Keratinocyte (primary cell): ENCODE data around the gene ATP5F1D. TPM values are rescaled to one million over a fixed set of nuclear protein-coding genes. Genes with fewer than 3 reads are reported as not detected.
A peak's percentile ranks its signal among the peaks of the same experiment; 100 is the strongest.

Source experiments
- DNase-seq: peaks from one replicate; pipeline ENCODE4 v3.0.0-alpha.2; 2011; ENCODE audit warnings: low read depth, missing footprints, low spot score
- FAIRE-seq: peaks from 2 replicates; lab custom pipeline; 2011; peaks lifted over from hg19 to GRCh38; lab: Jason Lieb, UNC
- H2AFZ ChIP-seq: 2 replicates; pipeline ENCODE4 v1.6.0; 2012; ENCODE audit warnings: low read length, control low read depth, inconsistent platforms; ENCODE audit not compliant: control insufficient read depth
- H3K27ac ChIP-seq: 2 replicates; pipeline ENCODE4 v1.5.1; 2011; ENCODE audit warnings: low read length; ENCODE audit not compliant: control insufficient read depth, insufficient read depth
- H3K27me3 ChIP-seq: 3 replicates; pipeline ENCODE4 v1.6.0; 2011; ENCODE audit warnings: low read length; ENCODE audit not compliant: control insufficient read depth, insufficient read depth; ENCODE audit errors: extremely low read depth
- H3K36me3 ChIP-seq, 2 experiments: 2 replicates in 1 of 2; 3 replicates in 1 of 2; pipeline ENCODE4 v1.5.1; 2011; ENCODE audit warnings: low read length in 2 of 2, mild to moderate bottlenecking in 1 of 2; ENCODE audit not compliant: control insufficient read depth in 2 of 2, insufficient read depth in 2 of 2; ENCODE audit errors: extremely low read depth in 1 of 2
- H3K4me1 ChIP-seq: 3 replicates; pipeline ENCODE4 v1.5.1; 2011; ENCODE audit warnings: low read length; ENCODE audit not compliant: control insufficient read depth, insufficient read depth; ENCODE audit errors: extremely low read depth
- H3K4me2 ChIP-seq: 3 replicates; pipeline ENCODE4 v1.6.0; 2011; ENCODE audit warnings: low read depth, low read length; ENCODE audit not compliant: control insufficient read depth, insufficient read depth; ENCODE audit errors: extremely low read depth
- H3K4me3 ChIP-seq, 3 experiments: fragments of 200-600 bp in 1 of 3; sonication (generic) in 1 of 3; 2 replicates in 2 of 3; 3 replicates in 1 of 3; pipeline ENCODE4 v1.5.1; 2011 to 2016; ENCODE audit warnings: low read length in 3 of 3, mild to moderate bottlenecking in 3 of 3, control low read depth in 2 of 3, inconsistent platforms in 1 of 3, low read depth in 1 of 3, mixed read lengths in 1 of 3, mixed run types in 1 of 3, moderate library complexity in 1 of 3; ENCODE audit not compliant: control insufficient read depth in 2 of 3, insufficient read depth in 2 of 3; ENCODE audit errors: extremely low read depth in 1 of 3
- H3K79me2 ChIP-seq: 2 replicates; pipeline ENCODE4 v1.6.0; 2012; ENCODE audit warnings: low read length; ENCODE audit not compliant: control insufficient read depth, insufficient read depth
- H3K9ac ChIP-seq: 3 replicates; pipeline ENCODE4 v1.6.0; 2011; ENCODE audit warnings: low read length; ENCODE audit not compliant: control insufficient read depth, insufficient read depth; ENCODE audit errors: extremely low read depth
- H3K9me1 ChIP-seq: 3 replicates; pipeline ENCODE4 v1.6.0; 2011; ENCODE audit warnings: low read length; ENCODE audit not compliant: control insufficient read depth, insufficient read depth; ENCODE audit errors: extremely low read depth
- H3K9me3 ChIP-seq: 2 replicates; pipeline ENCODE4 v1.5.1; 2012; ENCODE audit warnings: low read depth, low read length; ENCODE audit not compliant: control insufficient read depth
- H4K20me1 ChIP-seq: 3 replicates; pipeline ENCODE4 v1.6.0; 2011; ENCODE audit warnings: low read length; ENCODE audit not compliant: control insufficient read depth, insufficient read depth; ENCODE audit errors: extremely low read depth
- EZH2 ChIP-seq: IDR thresholded peaks from one replicate; pipeline ENCODE4 v1.6.1; 2012; ENCODE audit warnings: inconsistent platforms, mild to moderate bottlenecking, low read length, moderate library complexity
- dilution Hi-C: fragments of 300-500 bp; cut with MboI; formaldehyde crosslinking; loops from one replicate; pipeline ENCODE4 v1.7.0; 2020; ENCODE audit warnings: low sequenced_read_pairs; ENCODE audit not compliant: extremely low pct_ligation_motif_present
- polyA plus RNA-seq, 5 experiments: library from polyadenylated mRNA; depleted of rRNA in 3 of 5; stranded (reverse) in 3 of 5; stranded (forward) in 1 of 5; unstranded in 1 of 5; fragments of >200 nt; gene quantifications; 1 replicate in 1 of 5; 2 replicates in 3 of 5; 3 replicates in 1 of 5; pipeline versions ENCODE4 v1.2.1 to v1.2.3, GENCODE V29; 2011 to 2012; ENCODE audit warnings: missing spikeins in 2 of 5, low read depth in 1 of 5, low replicate concordance in 1 of 5
- TF ChIP-seq, protein P1 (sequence below), 3 experiments: IDR thresholded peaks in 1 of 3; conservative IDR thresholded peaks in 1 of 3; optimal IDR thresholded peaks in 1 of 3; 2 replicates in 2 of 3; 3 replicates in 1 of 3; pipeline versions ENCODE3 to v1.5.1; 2011; ENCODE audit warnings: low read length in 3 of 3, mild to moderate bottlenecking in 3 of 3, moderate library complexity in 2 of 3, control low read depth in 1 of 3, inconsistent platforms in 1 of 3; ENCODE audit not compliant: insufficient read depth in 2 of 3; ENCODE audit errors: extremely low read depth in 1 of 3

The ATP5F1D gene
- polyA plus RNA-seq, 1 donor (not counting 4 experiments of a cell fraction or from before 2014, with no cell fraction given) = 51.3 TPM

DNA sequence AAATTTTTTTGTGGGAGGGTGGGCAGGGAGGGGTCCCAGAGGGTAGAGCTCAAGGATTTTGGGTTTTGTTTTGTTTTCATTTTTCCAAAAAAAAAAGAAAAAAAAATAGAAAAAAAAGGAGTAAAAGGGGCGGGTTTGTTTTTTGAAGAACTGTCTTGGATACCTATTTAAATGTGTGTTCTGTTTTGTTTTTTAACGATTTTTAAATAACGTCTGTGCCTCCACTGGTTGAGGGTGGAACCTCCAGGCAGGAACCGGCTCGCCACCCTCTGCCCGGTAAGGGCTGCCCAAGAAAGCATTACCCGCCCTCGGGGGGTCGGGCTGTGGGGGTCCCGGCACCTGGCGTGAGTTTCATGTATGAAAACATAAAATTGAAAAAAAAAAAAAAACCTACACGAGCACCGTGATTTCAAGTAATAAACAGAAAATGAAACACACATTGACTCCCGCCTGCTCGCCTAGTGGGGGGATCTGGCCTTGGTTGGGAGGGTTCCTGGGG, 17.2 kb downstream of the ATP5F1D start:
- peaks cover 57% of the 10 kb centered on the region for H3K4me1 ChIP-seq
- no peak overlapping the region for H2AFZ ChIP-seq
- no peaks in the 10 kb centered on the region for H3K9me3 ChIP-seq
- H3K27ac ChIP-seq = peak overlapping the region; percentile 58
- peaks cover 38% of the 10 kb centered on the region for H3K79me2 ChIP-seq
- peak overlapping the region; percentile 54 for H3K4me2 ChIP-seq
- no peaks in the 10 kb centered on the region for H3K27me3 ChIP-seq
- FAIRE-seq (no peak), DNase-seq (no peak)
- H3K36me3 ChIP-seq = peaks cover 24 to 41% of the 10 kb centered on the region in 2 experiments
- peaks cover 18% of the 10 kb centered on the region for H4K20me1 ChIP-seq
- dilution Hi-C loops = no loop called here
- H3K9me1 ChIP-seq = no peaks in the 10 kb centered on the region
- H3K9ac ChIP-seq = peak overlapping the region; percentile 52
- peak overlapping the region in 1 of 3 experiments; percentile 2 for H3K4me3 ChIP-seq
- TF ChIP-seq EZH2 = no peak
- TF ChIP-seq, protein P1, sequence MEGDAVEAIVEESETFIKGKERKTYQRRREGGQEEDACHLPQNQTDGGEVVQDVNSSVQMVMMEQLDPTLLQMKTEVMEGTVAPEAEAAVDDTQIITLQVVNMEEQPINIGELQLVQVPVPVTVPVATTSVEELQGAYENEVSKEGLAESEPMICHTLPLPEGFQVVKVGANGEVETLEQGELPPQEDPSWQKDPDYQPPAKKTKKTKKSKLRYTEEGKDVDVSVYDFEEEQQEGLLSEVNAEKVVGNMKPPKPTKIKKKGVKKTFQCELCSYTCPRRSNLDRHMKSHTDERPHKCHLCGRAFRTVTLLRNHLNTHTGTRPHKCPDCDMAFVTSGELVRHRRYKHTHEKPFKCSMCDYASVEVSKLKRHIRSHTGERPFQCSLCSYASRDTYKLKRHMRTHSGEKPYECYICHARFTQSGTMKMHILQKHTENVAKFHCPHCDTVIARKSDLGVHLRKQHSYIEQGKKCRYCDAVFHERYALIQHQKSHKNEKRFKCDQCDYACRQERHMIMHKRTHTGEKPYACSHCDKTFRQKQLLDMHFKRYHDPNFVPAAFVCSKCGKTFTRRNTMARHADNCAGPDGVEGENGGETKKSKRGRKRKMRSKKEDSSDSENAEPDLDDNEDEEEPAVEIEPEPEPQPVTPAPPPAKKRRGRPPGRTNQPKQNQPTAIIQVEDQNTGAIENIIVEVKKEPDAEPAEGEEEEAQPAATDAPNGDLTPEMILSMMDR (optimal IDR thresholded peaks at IDR 0.05 in 1 of 3, IDR thresholded peaks at IDR 0.05 in 1 of 3, conservative IDR thresholded peaks at IDR 0.05 in 1 of 3; ENCODE audit: extremely low read depth in 1 of 3, insufficient read depth in 2 of 3, low read length in 3 of 3) = no peak

DNA sequence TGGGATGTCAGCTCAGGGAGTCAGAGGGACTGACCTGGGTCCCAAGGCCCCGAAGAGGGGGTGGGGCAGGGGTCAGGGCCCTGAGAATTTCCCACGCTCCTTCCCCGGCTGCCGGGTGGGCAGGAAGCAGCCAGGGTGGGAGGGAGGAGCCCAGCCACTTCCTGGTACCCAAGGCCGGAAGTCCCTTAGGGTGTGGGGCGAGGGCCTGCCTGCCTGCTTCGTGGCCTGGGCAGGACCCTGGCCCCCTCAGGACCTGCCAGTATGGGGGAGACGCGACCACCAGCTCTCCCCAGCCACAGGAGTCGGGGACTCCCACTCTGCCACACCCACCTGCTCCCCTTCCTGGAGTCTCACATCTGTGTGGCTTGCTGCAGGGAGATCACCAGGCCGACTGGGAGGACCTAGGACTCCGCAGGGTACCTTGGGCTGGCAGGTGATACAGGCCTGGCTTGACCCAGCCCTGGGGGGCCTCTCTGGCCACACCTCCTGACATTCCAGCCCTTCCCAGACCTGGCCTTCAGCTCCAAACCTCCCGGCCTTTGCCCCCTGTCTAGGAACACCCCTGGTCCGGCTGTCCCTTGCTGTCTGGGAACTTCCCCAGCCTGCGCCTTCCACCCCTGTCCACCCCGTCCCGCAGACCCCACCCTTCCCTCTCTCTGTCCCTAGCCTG, 17.8 kb downstream of the ATP5F1D start:
- Histone ChIP-seq H3K9ac (peak overlapping the region; percentile 52), H2AFZ (no peak overlapping the region), H4K20me1 (peaks cover 18% of the 10 kb centered on the region), H3K4me2 (peak overlapping the region; percentile 54), H3K79me2 (peaks cover 32% of the 10 kb centered on the region), H3K27me3 (no peaks in the 10 kb centered on the region), H3K27ac (peak overlapping the region; percentile 58), H3K9me1 (no peaks in the 10 kb centered on the region), H3K4me3 (peak overlapping the region in 1 of 3 experiments; percentile 2), H3K36me3 (peaks cover 24 to 38% of the 10 kb centered on the region in 2 experiments), H3K4me1 (peaks cover 57% of the 10 kb centered on the region), H3K9me3 (no peaks in the 10 kb centered on the region)
- FAIRE-seq = no peak
- DNase-seq = no peak
- dilution Hi-C loops = no loop called here
- TF ChIP-seq EZH2 = no peak
- TF ChIP-seq, protein P1 (optimal IDR thresholded peaks at IDR 0.05 in 1 of 3, IDR thresholded peaks at IDR 0.05 in 1 of 3, conservative IDR thresholded peaks at IDR 0.05 in 1 of 3; ENCODE audit: extremely low read depth in 1 of 3, insufficient read depth in 2 of 3, low read length in 3 of 3) = no peak
